ENCODE measurements around the gene CCDC81.

Gene CCDC81

GRCh38 chr11:86386283-86386682 lies 11.6 kb downstream of the CCDC81 start:
- no peaks in the 10 kb centered on the region for H3K27me3 ChIP-seq (ENCODE audit: insufficient read depth, poor library complexity, severe bottlenecking)
- DNase-seq (ENCODE audit: low read depth in 1 of 2, low spot score in 1 of 2), result no peak
- no peak for TF ChIP-seq SPI1 (IDR thresholded peaks at IDR 0.05; ENCODE audit: borderline replicate concordance, low read depth)
- TF ChIP-seq GABPA (IDR thresholded peaks at IDR 0.05; ENCODE audit: low read depth), result no peak
- TF ChIP-seq, protein P1, sequence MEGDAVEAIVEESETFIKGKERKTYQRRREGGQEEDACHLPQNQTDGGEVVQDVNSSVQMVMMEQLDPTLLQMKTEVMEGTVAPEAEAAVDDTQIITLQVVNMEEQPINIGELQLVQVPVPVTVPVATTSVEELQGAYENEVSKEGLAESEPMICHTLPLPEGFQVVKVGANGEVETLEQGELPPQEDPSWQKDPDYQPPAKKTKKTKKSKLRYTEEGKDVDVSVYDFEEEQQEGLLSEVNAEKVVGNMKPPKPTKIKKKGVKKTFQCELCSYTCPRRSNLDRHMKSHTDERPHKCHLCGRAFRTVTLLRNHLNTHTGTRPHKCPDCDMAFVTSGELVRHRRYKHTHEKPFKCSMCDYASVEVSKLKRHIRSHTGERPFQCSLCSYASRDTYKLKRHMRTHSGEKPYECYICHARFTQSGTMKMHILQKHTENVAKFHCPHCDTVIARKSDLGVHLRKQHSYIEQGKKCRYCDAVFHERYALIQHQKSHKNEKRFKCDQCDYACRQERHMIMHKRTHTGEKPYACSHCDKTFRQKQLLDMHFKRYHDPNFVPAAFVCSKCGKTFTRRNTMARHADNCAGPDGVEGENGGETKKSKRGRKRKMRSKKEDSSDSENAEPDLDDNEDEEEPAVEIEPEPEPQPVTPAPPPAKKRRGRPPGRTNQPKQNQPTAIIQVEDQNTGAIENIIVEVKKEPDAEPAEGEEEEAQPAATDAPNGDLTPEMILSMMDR (IDR thresholded peaks at IDR 0.05; ENCODE audit: insufficient read depth, low read length), result no peak
- TF ChIP-seq, protein P2, sequence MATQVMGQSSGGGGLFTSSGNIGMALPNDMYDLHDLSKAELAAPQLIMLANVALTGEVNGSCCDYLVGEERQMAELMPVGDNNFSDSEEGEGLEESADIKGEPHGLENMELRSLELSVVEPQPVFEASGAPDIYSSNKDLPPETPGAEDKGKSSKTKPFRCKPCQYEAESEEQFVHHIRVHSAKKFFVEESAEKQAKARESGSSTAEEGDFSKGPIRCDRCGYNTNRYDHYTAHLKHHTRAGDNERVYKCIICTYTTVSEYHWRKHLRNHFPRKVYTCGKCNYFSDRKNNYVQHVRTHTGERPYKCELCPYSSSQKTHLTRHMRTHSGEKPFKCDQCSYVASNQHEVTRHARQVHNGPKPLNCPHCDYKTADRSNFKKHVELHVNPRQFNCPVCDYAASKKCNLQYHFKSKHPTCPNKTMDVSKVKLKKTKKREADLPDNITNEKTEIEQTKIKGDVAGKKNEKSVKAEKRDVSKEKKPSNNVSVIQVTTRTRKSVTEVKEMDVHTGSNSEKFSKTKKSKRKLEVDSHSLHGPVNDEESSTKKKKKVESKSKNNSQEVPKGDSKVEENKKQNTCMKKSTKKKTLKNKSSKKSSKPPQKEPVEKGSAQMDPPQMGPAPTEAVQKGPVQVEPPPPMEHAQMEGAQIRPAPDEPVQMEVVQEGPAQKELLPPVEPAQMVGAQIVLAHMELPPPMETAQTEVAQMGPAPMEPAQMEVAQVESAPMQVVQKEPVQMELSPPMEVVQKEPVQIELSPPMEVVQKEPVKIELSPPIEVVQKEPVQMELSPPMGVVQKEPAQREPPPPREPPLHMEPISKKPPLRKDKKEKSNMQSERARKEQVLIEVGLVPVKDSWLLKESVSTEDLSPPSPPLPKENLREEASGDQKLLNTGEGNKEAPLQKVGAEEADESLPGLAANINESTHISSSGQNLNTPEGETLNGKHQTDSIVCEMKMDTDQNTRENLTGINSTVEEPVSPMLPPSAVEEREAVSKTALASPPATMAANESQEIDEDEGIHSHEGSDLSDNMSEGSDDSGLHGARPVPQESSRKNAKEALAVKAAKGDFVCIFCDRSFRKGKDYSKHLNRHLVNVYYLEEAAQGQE (IDR thresholded peaks at IDR 0.05; ENCODE audit: insufficient replicate concordance, low read depth), result no peak
- no peak for TF ChIP-seq POLR2AphosphoS5 (IDR thresholded peaks at IDR 0.05; ENCODE audit: low read depth)
- H3K27ac ChIP-seq (replicated peaks), result no peak overlapping the region
- H3K4me3 ChIP-seq (replicated peaks; ENCODE audit: insufficient read depth, low read length), result no peak overlapping the region

GRCh38 chr11:86386746-86387145 lies 12.1 kb downstream of the CCDC81 start:
- DNase-seq (ENCODE audit: low read depth in 1 of 2, low spot score in 1 of 2), result no peak
- H3K4me3 ChIP-seq (replicated peaks; ENCODE audit: insufficient read depth, low read length), result no peak overlapping the region
- TF ChIP-seq, protein P2 (IDR thresholded peaks at IDR 0.05; ENCODE audit: insufficient replicate concordance, low read depth), result no peak
- TF ChIP-seq SPI1 (IDR thresholded peaks at IDR 0.05; ENCODE audit: borderline replicate concordance, low read depth), result no peak
- no peak for TF ChIP-seq GABPA (IDR thresholded peaks at IDR 0.05; ENCODE audit: low read depth)
- TF ChIP-seq, protein P1 (IDR thresholded peaks at IDR 0.05; ENCODE audit: insufficient read depth, low read length), result no peak
- TF ChIP-seq POLR2AphosphoS5 (IDR thresholded peaks at IDR 0.05; ENCODE audit: low read depth), result no peak
- H3K27ac ChIP-seq (replicated peaks), result no peak overlapping the region
- no peaks in the 10 kb centered on the region for H3K27me3 ChIP-seq (ENCODE audit: insufficient read depth, poor library complexity, severe bottlenecking)

GRCh38 chr11:86388198-86388597 lies 13.5 kb downstream of the CCDC81 start:
- TF ChIP-seq, protein P2 (IDR thresholded peaks at IDR 0.05; ENCODE audit: insufficient replicate concordance, low read depth), result no peak
- TF ChIP-seq GABPA (IDR thresholded peaks at IDR 0.05; ENCODE audit: low read depth) (no peak), SPI1 (IDR thresholded peaks at IDR 0.05; ENCODE audit: borderline replicate concordance, low read depth) (no peak), POLR2AphosphoS5 (IDR thresholded peaks at IDR 0.05; ENCODE audit: low read depth) (no peak)
- TF ChIP-seq, protein P1 (IDR thresholded peaks at IDR 0.05; ENCODE audit: insufficient read depth, low read length), result no peak
- DNase-seq (ENCODE audit: low read depth in 1 of 2, low spot score in 1 of 2), result no peak
- Histone ChIP-seq H3K4me3 (replicated peaks; ENCODE audit: insufficient read depth, low read length) (no peak overlapping the region), H3K27ac (replicated peaks) (no peak overlapping the region), H3K27me3 (ENCODE audit: insufficient read depth, poor library complexity, severe bottlenecking) (no peaks in the 10 kb centered on the region)
